HepG2 (cell line): Measurements from ENCODE around the gene ODR4. TPM values are rescaled to one million over a fixed set of nuclear protein-coding genes. Genes with fewer than 3 reads are reported as not detected.
"Not testable (repeated sequence)": the region's sequence is repeated elsewhere in the genome, so short reads cannot be mapped to it uniquely, and the experiment has no call there.

Source experiments
- ATAC-seq: fragments of 200-7000 bp; cut with Tn5 transposase; 3 replicates; pipeline ENCODE4 v1.9.1; 2020; ENCODE audit warnings: mild to moderate bottlenecking, moderate library complexity
- BruUV-seq: library from RNA; stranded (reverse); fragments of 400-500 nt; replicated peaks from 2 replicates; lab custom pipeline; 2021; lab: Mats Ljungman, UMichigan
- CTCF ChIA-PET: fragments of 300-600 bp; formaldehyde crosslinking; extraction: SDS; loops from one replicate; lab custom pipeline; 2021; ENCODE audit warnings: low total read pairs, inconsistent platforms, low intra/inter-chr PET ratio; lab: Yijun Ruan, JAX
- POLR2A ChIA-PET: fragments of 350-600 bp; sonication (Branson Sonifier 250); formaldehyde crosslinking; loops from one replicate; lab custom pipeline; 2020; ENCODE audit warnings: antibody characterized with exemption, inconsistent platforms; lab: Yijun Ruan, JAX
- DNase-seq: peaks from one replicate; pipeline ENCODE4 v3.0.0-alpha.2; 2015; ENCODE audit warnings: low spot score
- FAIRE-seq: peaks from 3 replicates; lab custom pipeline; 2011; peaks lifted over from hg19 to GRCh38; lab: Jason Lieb, UNC
- H2AFZ ChIP-seq: one replicate; pipeline ENCODE4 v1.6.1; 2011; ENCODE audit warnings: low read length, inconsistent platforms
- H3K27ac ChIP-seq: fragments of 300-600 bp; 3 replicates; pipeline ENCODE4 v1.8.0; 2011; ENCODE audit warnings: mixed run types, mild to moderate bottlenecking, mixed read lengths, low read length, inconsistent platforms; ENCODE audit not compliant: insufficient read depth; ENCODE audit errors: extremely low read length
- H3K27me3 ChIP-seq, 2 experiments: fragments of 200-600 bp in 1 of 2; 2 replicates in 1 of 2; 3 replicates in 1 of 2; pipeline versions ENCODE4 v1.6.0 to v1.8.0; 2011; ENCODE audit warnings: low read length in 2 of 2, mild to moderate bottlenecking in 2 of 2, moderate library complexity in 2 of 2, inconsistent platforms in 1 of 2; ENCODE audit not compliant: insufficient read depth in 2 of 2, control insufficient read depth in 1 of 2
- H3K36me3 ChIP-seq, 2 experiments: fragments of 200-600 bp in 1 of 2; replicated peaks in 1 of 2; 2 replicates in 1 of 2; 3 replicates in 1 of 2; pipeline versions ENCODE4 v1.5.1 to v1.8.0; 2011; ENCODE audit warnings: low read length in 2 of 2, inconsistent platforms in 1 of 2; ENCODE audit not compliant: insufficient read depth in 2 of 2, control insufficient read depth in 1 of 2
- H3K4me1 ChIP-seq: 2 replicates; pipeline ENCODE4 v1.5.1; 2012; ENCODE audit warnings: low read length, inconsistent platforms; ENCODE audit not compliant: insufficient read depth
- H3K4me2 ChIP-seq: 2 replicates; pipeline ENCODE4 v1.6.0; 2011; ENCODE audit warnings: low read depth, low read length, inconsistent platforms
- H3K4me3 ChIP-seq, 3 experiments: fragments of 200-600 bp in 1 of 3; sonication (generic), shearing (Covaris generic) in 1 of 3; replicated peaks in 1 of 3; 2 replicates each; pipeline ENCODE4 v1.5.1; 2011 to 2016; ENCODE audit warnings: low read length in 3 of 3, inconsistent platforms in 2 of 3, low read depth in 2 of 3, mild to moderate bottlenecking in 2 of 3, control low read depth in 1 of 3, mixed read lengths in 1 of 3; ENCODE audit not compliant: insufficient read depth in 1 of 3
- H3K79me2 ChIP-seq: one replicate; pipeline ENCODE4 v1.6.1; 2011; ENCODE audit warnings: low read length, inconsistent platforms; ENCODE audit not compliant: insufficient read depth
- H3K9ac ChIP-seq: 2 replicates; pipeline ENCODE4 v1.6.0; 2011; ENCODE audit warnings: mild to moderate bottlenecking, low read depth, low read length, inconsistent platforms; ENCODE audit not compliant: insufficient read depth
- H3K9me3 ChIP-seq: 2 replicates; pipeline ENCODE4 v1.5.1; 2012; ENCODE audit warnings: mild to moderate bottlenecking, low read length
- H4K20me1 ChIP-seq: 2 replicates; pipeline ENCODE4 v1.6.0; 2011; ENCODE audit warnings: inconsistent platforms, mild to moderate bottlenecking, low read length, moderate library complexity; ENCODE audit not compliant: insufficient read depth
- ADNP ChIP-seq: sonication (generic); formaldehyde crosslinking; IDR thresholded peaks from 2 replicates; pipeline ENCODE4 v1.4.0; 2020; ENCODE audit warnings: missing genetic modification reagents
- ARHGAP35 ChIP-seq: sonication (generic); formaldehyde crosslinking; IDR thresholded peaks from 2 replicates; pipeline ENCODE4 v1.9.0; 2022; ENCODE audit warnings: mild to moderate bottlenecking, inconsistent platforms, moderate library complexity, missing genetic modification reagents, borderline replicate concordance
- FLYWCH1 ChIP-seq: sonication (generic); formaldehyde crosslinking; IDR thresholded peaks from 2 replicates; pipeline ENCODE4 v1.8.1; 2023; ENCODE audit warnings: mild to moderate bottlenecking, missing genetic modification reagents
- FOXJ3 ChIP-seq: sonication (generic); formaldehyde crosslinking; IDR thresholded peaks from 2 replicates; pipeline ENCODE4 v1.4.0; 2020; ENCODE audit warnings: missing genetic modification reagents, mild to moderate bottlenecking, borderline replicate concordance
- FOXO1 ChIP-seq: sonication (generic); formaldehyde crosslinking; IDR thresholded peaks from 2 replicates; pipeline ENCODE4 v1.4.0; 2020; ENCODE audit warnings: missing genetic modification reagents
- GTF3A ChIP-seq: sonication (generic); formaldehyde crosslinking; conservative IDR thresholded peaks from 2 replicates; pipeline ENCODE4 v1.4.0; 2020; ENCODE audit warnings: mild to moderate bottlenecking, missing genetic modification reagents
- KDM3A ChIP-seq: IDR thresholded peaks from 2 replicates; pipeline ENCODE4 v1.6.1; 2018; ENCODE audit warnings: low read depth, missing compliant biosample characterization
- NFATC3 ChIP-seq: sonication (generic); formaldehyde crosslinking; IDR thresholded peaks from 2 replicates; pipeline ENCODE4 v1.5.1; 2020; ENCODE audit warnings: mild to moderate bottlenecking, missing genetic modification reagents
- ZC3H4 ChIP-seq: sonication (generic); formaldehyde crosslinking; IDR thresholded peaks from 2 replicates; pipeline ENCODE4 v1.4.0; 2020; ENCODE audit warnings: missing genetic modification reagents, borderline replicate concordance
- ZFYVE20 ChIP-seq: sonication (generic); formaldehyde crosslinking; IDR thresholded peaks from 2 replicates; pipeline ENCODE4 v1.8.0; 2023; ENCODE audit warnings: low read depth, mild to moderate bottlenecking, moderate library complexity, missing genetic modification reagents, borderline replicate concordance
- ZNF124 ChIP-seq: sonication (generic); formaldehyde crosslinking; IDR thresholded peaks from 2 replicates; pipeline ENCODE4 v1.4.0; 2020; ENCODE audit warnings: missing genetic modification reagents
- ZNF451 ChIP-seq: sonication (generic); formaldehyde crosslinking; IDR thresholded peaks from 2 replicates; pipeline ENCODE4 v1.5.0; 2020; ENCODE audit warnings: mild to moderate bottlenecking, missing genetic modification reagents
- ZNF567 ChIP-seq: sonication (generic); formaldehyde crosslinking; IDR thresholded peaks from 2 replicates; pipeline ENCODE4 v1.8.1; 2023; ENCODE audit warnings: mild to moderate bottlenecking, missing genetic modification reagents, borderline replicate concordance
- WGBS: methylation state at CpG from one replicate; pipeline ENCODE4 v1.1.6; 2017; ENCODE audit warnings: low lambda C conversion rate; 5-methylcytosine and 5-hydroxymethylcytosine counted together
- in situ Hi-C: cut with HindIII; loops from 2 replicates; pipeline ENCODE4 v1.10.0; 2017; ENCODE audit warnings: low pct_unique_long_range_greater_than_20kb; ENCODE audit not compliant: extremely low pct_ligation_motif_present
- intact Hi-C: fragments of 100-400 bp; cut with micrococcal nuclease; formaldehyde crosslinking; loops from one replicate; pipeline ENCODE4 v1.10.0; 2022; ENCODE audit not compliant: unreplicated experiment
- polyA plus RNA-seq, 8 experiments: library from polyadenylated mRNA; depleted of rRNA in 3 of 8; stranded (reverse) in 7 of 8; unstranded in 1 of 8; fragments of >200 nt; fragmentation: Illumina TruSeq in 4 of 8; extraction: Trizol in 4 of 8; gene quantifications; 2 replicates each; pipeline versions ENCODE4 v1.2.1 to v1.2.3, GENCODE V29; 2011 to 2016; ENCODE audit warnings: low read depth in 4 of 8, missing spikeins in 1 of 8, mixed read lengths in 1 of 8; ENCODE audit not compliant: insufficient read depth in 1 of 8
- total RNA-seq, 5 experiments: library from RNA; depleted of rRNA; stranded (reverse); fragments of >200 nt; fragmentation: Illumina TruSeq; extraction: Trizol; gene quantifications; 2 replicates each; pipeline ENCODE4 v1.2.3, GENCODE V29; 2016; ENCODE audit warnings: low read depth in 1 of 5
- TF ChIP-seq, protein P1 (sequence below): sonication (generic); formaldehyde crosslinking; IDR thresholded peaks from 2 replicates; pipeline ENCODE4 v1.4.0; 2020; ENCODE audit warnings: mild to moderate bottlenecking, missing genetic modification reagents
- TF ChIP-seq, protein P2 (sequence below): sonication (generic); formaldehyde crosslinking; IDR thresholded peaks from 2 replicates; pipeline ENCODE4 v1.4.0; 2020; ENCODE audit warnings: mild to moderate bottlenecking, missing genetic modification reagents
- TF ChIP-seq, protein P3 (sequence below): sonication (generic); formaldehyde crosslinking; conservative IDR thresholded peaks from 2 replicates; pipeline ENCODE4 v1.4.0; 2020; ENCODE audit warnings: missing genetic modification reagents

Gene ODR4
- total and polyA plus RNA-seq, 2 of the 13 experiments (the other 11 are each of a cell fraction or from before 2014, with no cell fraction given), result 16.3 to 22.0 TPM

DNA sequence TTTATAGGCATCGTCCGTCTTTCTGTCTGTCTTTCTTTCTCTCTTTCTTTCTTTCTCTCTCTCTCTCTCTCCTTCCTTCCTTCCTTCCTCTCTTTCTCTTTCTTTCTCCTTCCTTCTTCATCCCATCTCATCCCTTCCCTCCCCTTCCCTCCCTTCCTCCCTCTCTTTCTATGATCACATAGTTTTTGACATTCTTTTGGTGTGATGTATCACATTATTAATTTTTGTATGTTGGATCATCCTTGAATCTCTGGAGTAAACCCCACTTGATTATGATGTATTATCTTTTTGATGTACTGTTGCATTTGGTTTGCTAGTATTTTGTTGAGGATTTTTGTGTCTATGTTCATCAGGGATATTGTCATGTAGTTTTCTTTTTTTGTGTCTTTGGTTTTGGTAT, 25.8 kb downstream of the ODR4 start:
- FAIRE-seq, H3K9ac ChIP-seq, DNase-seq, BruUV-seq, H4K20me1 ChIP-seq, intact Hi-C loops, H3K79me2 ChIP-seq, H3K4me2 ChIP-seq, H3K4me3 ChIP-seq, ATAC-seq, H2AFZ ChIP-seq, POLR2A ChIA-PET, in situ Hi-C loops, H3K27ac ChIP-seq, CTCF ChIA-PET, H3K9me3 ChIP-seq, H3K4me1 ChIP-seq, H3K27me3 ChIP-seq: not testable (repeated sequence)
- WGBS, result 95% methylated on average over 2 of the region's 2 CpGs
- peaks cover 3 to 42% of the 10 kb centered on the region in 2 experiments; a peak in 4 of 5 replicates for H3K36me3 ChIP-seq

DNA sequence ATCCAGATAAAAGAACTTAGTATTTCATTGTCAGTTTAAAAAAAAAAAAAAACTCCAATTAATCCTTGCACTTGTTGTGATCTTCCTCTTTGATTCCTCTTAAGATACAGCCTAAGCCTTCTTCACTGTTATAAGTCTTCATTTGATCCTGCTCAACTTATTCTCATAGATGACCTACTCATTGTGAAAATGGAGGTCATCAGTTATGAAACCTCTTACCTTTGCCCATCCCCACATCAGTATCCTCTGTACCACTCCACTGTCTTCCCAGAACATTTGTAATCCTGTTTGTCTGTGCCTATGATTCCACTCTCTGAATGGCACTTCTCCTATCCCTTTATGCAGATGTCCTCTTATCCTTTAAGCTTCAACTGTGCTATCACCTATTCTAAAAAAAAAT, 28.0 kb downstream of the ODR4 start:
- H3K79me2 ChIP-seq, result no peaks in the 10 kb centered on the region
- in situ Hi-C loops (no loop called here), intact Hi-C loops (loop anchor here (1.0 kb wide), 1 partner anchor 583 kb away; no protein-coding TSS in a partner anchor)
- FAIRE-seq, result no peak
- no peak for DNase-seq
- H3K36me3 ChIP-seq, result peaks cover 4 to 44% of the 10 kb centered on the region in 2 experiments; a peak in 4 of 5 replicates
- CTCF ChIA-PET, result no interaction called here
- no peak overlapping the region for H3K27ac ChIP-seq
- no peaks in the 10 kb centered on the region for H4K20me1 ChIP-seq
- POLR2A ChIA-PET, result no interaction called here
- H3K9ac ChIP-seq, result no peak overlapping the region
- H3K27me3 ChIP-seq, result no peaks in the 10 kb centered on the region
- H3K4me3 ChIP-seq, result no peak overlapping the region
- no peak for ATAC-seq
- no TSS peak for BruUV-seq
- H3K9me3 ChIP-seq, result no peaks in the 10 kb centered on the region
- no peaks in the 10 kb centered on the region for H3K4me1 ChIP-seq
- H3K4me2 ChIP-seq, result no peak overlapping the region
- H2AFZ ChIP-seq, result no peak overlapping the region
- no peak for TF ChIP-seq ZNF124 (CRISPR knock-in tag)
- TF ChIP-seq FOXO1, result no peak
- no peak for TF ChIP-seq ZC3H4
- TF ChIP-seq ZNF451 (CRISPR knock-in tag), result no peak
- no peak for TF ChIP-seq NFATC3 (CRISPR knock-in tag)
- no peak for TF ChIP-seq ARHGAP35 (CRISPR knock-in tag)
- no peak for TF ChIP-seq GTF3A
- TF ChIP-seq KDM3A (CRISPR knock-in tag), result no peak
- no peak for TF ChIP-seq FLYWCH1
- TF ChIP-seq, protein P1, sequence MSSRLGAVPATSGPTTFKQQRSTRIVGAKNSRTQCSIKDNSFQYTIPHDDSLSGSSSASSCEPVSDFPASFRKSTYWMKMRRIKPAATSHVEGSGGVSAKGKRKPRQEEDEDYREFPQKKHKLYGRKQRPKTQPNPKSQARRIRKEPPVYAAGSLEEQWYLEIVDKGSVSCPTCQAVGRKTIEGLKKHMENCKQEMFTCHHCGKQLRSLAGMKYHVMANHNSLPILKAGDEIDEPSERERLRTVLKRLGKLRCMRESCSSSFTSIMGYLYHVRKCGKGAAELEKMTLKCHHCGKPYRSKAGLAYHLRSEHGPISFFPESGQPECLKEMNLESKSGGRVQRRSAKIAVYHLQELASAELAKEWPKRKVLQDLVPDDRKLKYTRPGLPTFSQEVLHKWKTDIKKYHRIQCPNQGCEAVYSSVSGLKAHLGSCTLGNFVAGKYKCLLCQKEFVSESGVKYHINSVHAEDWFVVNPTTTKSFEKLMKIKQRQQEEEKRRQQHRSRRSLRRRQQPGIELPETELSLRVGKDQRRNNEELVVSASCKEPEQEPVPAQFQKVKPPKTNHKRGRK (CRISPR knock-in tag), result no peak
- no peak for TF ChIP-seq ZFYVE20
- TF ChIP-seq ADNP (CRISPR knock-in tag), result no peak
- TF ChIP-seq, protein P2, sequence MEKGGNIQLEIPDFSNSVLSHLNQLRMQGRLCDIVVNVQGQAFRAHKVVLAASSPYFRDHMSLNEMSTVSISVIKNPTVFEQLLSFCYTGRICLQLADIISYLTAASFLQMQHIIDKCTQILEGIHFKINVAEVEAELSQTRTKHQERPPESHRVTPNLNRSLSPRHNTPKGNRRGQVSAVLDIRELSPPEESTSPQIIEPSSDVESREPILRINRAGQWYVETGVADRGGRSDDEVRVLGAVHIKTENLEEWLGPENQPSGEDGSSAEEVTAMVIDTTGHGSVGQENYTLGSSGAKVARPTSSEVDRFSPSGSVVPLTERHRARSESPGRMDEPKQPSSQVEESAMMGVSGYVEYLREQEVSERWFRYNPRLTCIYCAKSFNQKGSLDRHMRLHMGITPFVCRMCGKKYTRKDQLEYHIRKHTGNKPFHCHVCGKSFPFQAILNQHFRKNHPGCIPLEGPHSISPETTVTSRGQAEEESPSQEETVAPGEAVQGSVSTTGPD (CRISPR knock-in tag), result no peak
- no peak for TF ChIP-seq FOXJ3 (CRISPR knock-in tag)
- TF ChIP-seq, protein P3, sequence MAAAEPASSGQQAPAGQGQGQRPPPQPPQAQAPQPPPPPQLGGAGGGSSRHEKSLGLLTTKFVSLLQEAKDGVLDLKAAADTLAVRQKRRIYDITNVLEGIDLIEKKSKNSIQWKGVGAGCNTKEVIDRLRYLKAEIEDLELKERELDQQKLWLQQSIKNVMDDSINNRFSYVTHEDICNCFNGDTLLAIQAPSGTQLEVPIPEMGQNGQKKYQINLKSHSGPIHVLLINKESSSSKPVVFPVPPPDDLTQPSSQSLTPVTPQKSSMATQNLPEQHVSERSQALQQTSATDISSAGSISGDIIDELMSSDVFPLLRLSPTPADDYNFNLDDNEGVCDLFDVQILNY (CRISPR knock-in tag), result no peak
- TF ChIP-seq ZNF567 (CRISPR knock-in tag), result no peak
